GM12873 (cell line): ENCODE data around the gene DEDD2.

ENCODE experiments used
- TF ChIP-seq, protein P1 (sequence below): IDR thresholded peaks from 2 replicates; pipeline ENCODE4 v1.5.1; 2012; ENCODE audit warnings: low read depth, mild to moderate bottlenecking, moderate library complexity, low read length, control low read depth; ENCODE audit not compliant: insufficient read depth; ENCODE audit errors: missing control alignments

The DEDD2 gene

GRCh38 chr19:42176649-42176989 lies 40.9 kb downstream of the DEDD2 start:
- TF ChIP-seq, protein P1, sequence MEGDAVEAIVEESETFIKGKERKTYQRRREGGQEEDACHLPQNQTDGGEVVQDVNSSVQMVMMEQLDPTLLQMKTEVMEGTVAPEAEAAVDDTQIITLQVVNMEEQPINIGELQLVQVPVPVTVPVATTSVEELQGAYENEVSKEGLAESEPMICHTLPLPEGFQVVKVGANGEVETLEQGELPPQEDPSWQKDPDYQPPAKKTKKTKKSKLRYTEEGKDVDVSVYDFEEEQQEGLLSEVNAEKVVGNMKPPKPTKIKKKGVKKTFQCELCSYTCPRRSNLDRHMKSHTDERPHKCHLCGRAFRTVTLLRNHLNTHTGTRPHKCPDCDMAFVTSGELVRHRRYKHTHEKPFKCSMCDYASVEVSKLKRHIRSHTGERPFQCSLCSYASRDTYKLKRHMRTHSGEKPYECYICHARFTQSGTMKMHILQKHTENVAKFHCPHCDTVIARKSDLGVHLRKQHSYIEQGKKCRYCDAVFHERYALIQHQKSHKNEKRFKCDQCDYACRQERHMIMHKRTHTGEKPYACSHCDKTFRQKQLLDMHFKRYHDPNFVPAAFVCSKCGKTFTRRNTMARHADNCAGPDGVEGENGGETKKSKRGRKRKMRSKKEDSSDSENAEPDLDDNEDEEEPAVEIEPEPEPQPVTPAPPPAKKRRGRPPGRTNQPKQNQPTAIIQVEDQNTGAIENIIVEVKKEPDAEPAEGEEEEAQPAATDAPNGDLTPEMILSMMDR: no peak

DNA sequence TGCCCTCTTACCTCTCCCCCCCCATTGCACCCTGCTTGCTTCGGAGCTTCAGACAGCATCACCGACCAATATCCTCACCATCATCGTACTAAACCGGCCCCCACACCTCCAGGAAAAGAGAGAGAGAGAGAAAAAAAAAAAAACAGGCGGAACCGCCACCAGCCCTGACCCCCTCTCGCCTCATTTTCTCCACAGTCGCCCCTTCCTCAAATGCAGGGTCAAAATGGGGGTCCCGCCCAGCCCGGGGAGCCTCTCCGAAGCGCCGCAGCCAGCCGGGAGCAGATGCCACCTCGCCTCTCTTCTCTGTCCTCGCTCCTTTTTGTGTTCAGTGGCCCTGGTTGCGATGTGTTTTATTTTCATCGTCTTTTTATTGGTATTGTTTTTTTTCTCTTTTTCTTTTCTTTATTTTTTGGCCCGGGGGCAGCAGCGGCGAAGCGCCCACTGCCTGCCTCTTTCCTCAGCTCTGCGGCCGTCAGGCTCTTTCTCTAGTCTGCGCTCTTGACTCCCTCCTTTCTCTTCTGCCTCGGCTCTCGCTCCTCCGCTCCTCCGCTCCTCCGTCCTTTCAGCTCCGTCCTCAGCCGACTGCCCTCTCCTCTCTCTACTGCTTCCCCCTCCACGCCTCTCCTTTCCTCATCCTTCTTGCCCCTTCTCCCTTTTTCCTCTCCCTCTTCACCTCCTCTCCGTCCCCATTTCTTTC lies 41.4 kb downstream of the DEDD2 start:
- TF ChIP-seq, protein P1: no peak

GRCh38 chr19:42174958-42175734 lies 42.3 kb downstream of the DEDD2 start:
- TF ChIP-seq, protein P1: no peak

GRCh38 chr19:42174188-42174587 lies 43.3 kb downstream of the DEDD2 start:
- TF ChIP-seq, protein P1: no peak

- TF ChIP-seq, protein P1: no peak
Measured at GRCh38 chr19:42173695-42174094, 43.8 kb downstream of the DEDD2 start.

DNA sequence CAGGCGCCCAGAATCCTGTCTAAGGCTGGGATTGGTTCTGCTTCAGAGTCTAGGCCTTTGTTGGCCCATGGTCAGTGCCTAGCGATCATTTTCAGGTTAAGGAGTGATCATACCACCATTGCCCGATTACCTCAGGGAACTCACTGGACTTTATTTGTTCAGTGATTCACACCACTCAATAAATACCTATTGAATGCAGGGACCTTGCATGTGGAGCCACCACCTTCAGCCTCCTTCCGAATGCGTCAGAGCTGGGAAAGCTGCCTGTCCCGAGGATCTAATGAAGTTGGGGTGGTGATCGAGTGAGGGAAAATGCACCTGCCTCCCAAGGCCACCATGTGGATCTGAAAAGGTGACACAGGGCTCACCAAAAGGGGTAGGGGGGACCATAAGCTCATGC lies 45.2 kb downstream of the DEDD2 start:
- TF ChIP-seq, protein P1: no peak

DNA sequence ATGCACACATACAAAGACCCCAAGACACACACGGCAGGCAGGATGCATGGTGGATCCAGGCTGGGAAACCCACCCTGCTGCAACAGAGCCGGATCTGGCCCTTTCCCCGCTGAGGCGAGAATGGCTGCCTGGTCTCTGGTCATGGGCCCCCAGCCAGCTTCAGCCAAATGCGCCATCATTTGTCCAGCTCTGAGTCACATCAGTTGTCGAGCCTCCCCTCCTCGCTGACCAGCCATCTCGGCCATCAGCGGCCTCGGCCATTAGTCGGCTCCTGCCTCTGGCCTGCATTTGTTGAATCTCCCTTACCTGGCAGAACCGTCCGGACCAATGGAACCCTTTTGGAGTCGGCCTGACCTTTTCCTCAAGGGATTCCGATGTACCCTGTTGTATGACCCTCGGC lies 46.8 kb downstream of the DEDD2 start:
- TF ChIP-seq, protein P1: no peak
